HepG2 (cell line): ENCODE data around the gene VCAN. TPM values are rescaled to one million over a fixed set of nuclear protein-coding genes. Genes with fewer than 3 reads are reported as not detected.

Experiments used
- ADNP ChIP-seq: sonication (generic); formaldehyde crosslinking; IDR thresholded peaks from 2 replicates; pipeline ENCODE4 v1.4.0; 2020; ENCODE audit warnings: missing genetic modification reagents
- CREB1 ChIP-seq, 2 experiments: fragments of 450-650 bp in 1 of 2; IDR thresholded peaks; 2 replicates each; pipeline ENCODE4 v1.6.1; 2016 to 2017; ENCODE audit warnings: control low read depth in 1 of 2, mild to moderate bottlenecking in 1 of 2, missing compliant biosample characterization in 1 of 2, missing genetic modification characterization in 1 of 2
- FOSL2 ChIP-seq: sonication (generic); formaldehyde crosslinking; IDR thresholded peaks from 2 replicates; pipeline ENCODE4 v1.4.0; 2020; ENCODE audit warnings: missing genetic modification reagents
- FOXP1 ChIP-seq, 2 experiments: fragments of 450-650 bp in 1 of 2; IDR thresholded peaks; 2 replicates each; pipeline ENCODE4 v1.6.1; 2017 to 2018; ENCODE audit warnings: antibody characterized with exemption in 1 of 2
- NR2F2 ChIP-seq: IDR thresholded peaks from 2 replicates; pipeline ENCODE4 v1.6.1; 2012; ENCODE audit warnings: low read depth, inconsistent platforms, borderline replicate concordance
- PATZ1 ChIP-seq: sonication (generic); formaldehyde crosslinking; IDR thresholded peaks from 2 replicates; pipeline ENCODE4 v1.4.0; 2020; ENCODE audit warnings: missing genetic modification reagents
- RARA ChIP-seq: IDR thresholded peaks from 2 replicates; pipeline ENCODE4 v1.6.1; 2016; ENCODE audit warnings: missing genetic modification reagents, missing compliant biosample characterization
- RARG ChIP-seq: sonication (generic); formaldehyde crosslinking; IDR thresholded peaks from 2 replicates; pipeline ENCODE4 v1.4.0; 2020; ENCODE audit warnings: low read depth, mild to moderate bottlenecking, missing genetic modification reagents
- SOX5 ChIP-seq: IDR thresholded peaks from 2 replicates; pipeline ENCODE4 v1.6.1; 2016; ENCODE audit warnings: borderline replicate concordance
- TEAD3 ChIP-seq: optimal IDR thresholded peaks from 2 replicates; pipeline ENCODE3; 2016; ENCODE audit warnings: borderline replicate concordance
- ZNF232 ChIP-seq: sonication (generic); formaldehyde crosslinking; IDR thresholded peaks from 2 replicates; pipeline ENCODE4 v1.4.0; 2020; ENCODE audit warnings: missing genetic modification reagents, borderline replicate concordance
- ZNF609 ChIP-seq: sonication (generic); formaldehyde crosslinking; IDR thresholded peaks from 2 replicates; pipeline ENCODE4 v1.4.0; 2020; ENCODE audit warnings: mild to moderate bottlenecking, missing genetic modification reagents, borderline replicate concordance
- ZSCAN21 ChIP-seq: sonication (generic); formaldehyde crosslinking; IDR thresholded peaks from 2 replicates; pipeline ENCODE4 v1.8.0; 2022; ENCODE audit warnings: mild to moderate bottlenecking, missing genetic modification reagents, moderate library complexity, borderline replicate concordance
- polyA plus RNA-seq, 8 experiments: library from polyadenylated mRNA; depleted of rRNA in 3 of 8; stranded (reverse) in 7 of 8; unstranded in 1 of 8; fragments of >200 nt; fragmentation: Illumina TruSeq in 4 of 8; extraction: Trizol in 4 of 8; gene quantifications; 2 replicates each; pipeline versions ENCODE4 v1.2.1 to v1.2.3, GENCODE V29; 2011 to 2016; ENCODE audit warnings: low read depth in 4 of 8, missing spikeins in 1 of 8, mixed read lengths in 1 of 8; ENCODE audit not compliant: insufficient read depth in 1 of 8
- total RNA-seq, 5 experiments: library from RNA; depleted of rRNA; stranded (reverse); fragments of >200 nt; fragmentation: Illumina TruSeq; extraction: Trizol; gene quantifications; 2 replicates each; pipeline ENCODE4 v1.2.3, GENCODE V29; 2016; ENCODE audit warnings: low read depth in 1 of 5
- TF ChIP-seq, protein P1 (sequence below): sonication (generic); formaldehyde crosslinking; IDR thresholded peaks from 2 replicates; pipeline ENCODE4 v1.4.0; 2020; ENCODE audit warnings: missing genetic modification reagents, borderline replicate concordance
- TF ChIP-seq, protein P2 (sequence below): IDR thresholded peaks from 2 replicates; pipeline ENCODE4 v1.4.0; 2020; ENCODE audit warnings: mild to moderate bottlenecking, missing genetic modification reagents

VCAN gene
- total and polyA plus RNA-seq, 2 of the 13 experiments (the other 11 are each of a cell fraction or from before 2014, with no cell fraction given), result 1.2 to 3.5 TPM

DNA sequence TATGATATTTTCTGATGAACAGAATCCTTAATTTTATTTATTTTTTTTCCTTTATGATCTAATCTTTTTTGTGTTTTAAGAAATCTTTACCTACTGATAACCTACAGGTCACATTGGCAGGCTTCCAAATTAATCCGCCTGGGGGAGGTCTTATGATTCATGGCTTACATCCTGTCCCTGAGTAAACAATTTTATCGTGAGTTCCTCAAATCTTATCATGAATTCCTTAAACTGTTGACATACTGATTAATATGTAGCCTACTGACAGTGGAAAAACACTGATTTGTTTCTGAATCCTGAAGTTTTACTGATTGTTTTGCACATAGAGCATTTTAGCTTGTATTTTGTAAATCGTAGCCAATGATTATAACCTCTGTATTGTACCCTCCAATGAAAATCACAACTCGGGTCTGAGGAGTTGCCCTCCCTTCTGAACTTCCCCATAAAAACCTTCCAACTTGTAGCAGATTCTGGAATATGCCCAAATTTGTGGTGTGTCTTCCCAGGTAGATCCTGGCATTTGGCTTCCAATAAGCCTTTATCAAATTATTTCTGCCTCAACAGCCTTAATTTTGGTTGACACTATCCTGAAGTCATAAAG is 105.6 kb downstream of the VCAN start (continued):
- TF ChIP-seq RARG (CRISPR knock-in tag) (no peak), RARA (CRISPR knock-in tag) (peak; percentile 69), TEAD3 (peak; percentile 31), NR2F2 (peak; percentile 85), ZSCAN21 (CRISPR knock-in tag) (no peak), ZNF232 (no peak), FOXP1 (IDR thresholded peaks at IDR 0.05) (no peak), FOXP1 (CRISPR knock-in tag; IDR thresholded peaks at IDR 0.05) (peak; percentile 76), PATZ1 (CRISPR knock-in tag) (peak; percentile 99), FOSL2 (CRISPR knock-in tag) (peak; percentile 94), SOX5 (peak; percentile 72; the same call in 1 of the 2 replicates), ADNP (CRISPR knock-in tag) (no peak), ZNF609 (peak; percentile 85; the same call in 1 of the 2 replicates), CREB1 (IDR thresholded peaks at IDR 0.05) (no peak), CREB1 (CRISPR knock-in tag; IDR thresholded peaks at IDR 0.05) (peak; percentile 69)
- TF ChIP-seq, protein P1, sequence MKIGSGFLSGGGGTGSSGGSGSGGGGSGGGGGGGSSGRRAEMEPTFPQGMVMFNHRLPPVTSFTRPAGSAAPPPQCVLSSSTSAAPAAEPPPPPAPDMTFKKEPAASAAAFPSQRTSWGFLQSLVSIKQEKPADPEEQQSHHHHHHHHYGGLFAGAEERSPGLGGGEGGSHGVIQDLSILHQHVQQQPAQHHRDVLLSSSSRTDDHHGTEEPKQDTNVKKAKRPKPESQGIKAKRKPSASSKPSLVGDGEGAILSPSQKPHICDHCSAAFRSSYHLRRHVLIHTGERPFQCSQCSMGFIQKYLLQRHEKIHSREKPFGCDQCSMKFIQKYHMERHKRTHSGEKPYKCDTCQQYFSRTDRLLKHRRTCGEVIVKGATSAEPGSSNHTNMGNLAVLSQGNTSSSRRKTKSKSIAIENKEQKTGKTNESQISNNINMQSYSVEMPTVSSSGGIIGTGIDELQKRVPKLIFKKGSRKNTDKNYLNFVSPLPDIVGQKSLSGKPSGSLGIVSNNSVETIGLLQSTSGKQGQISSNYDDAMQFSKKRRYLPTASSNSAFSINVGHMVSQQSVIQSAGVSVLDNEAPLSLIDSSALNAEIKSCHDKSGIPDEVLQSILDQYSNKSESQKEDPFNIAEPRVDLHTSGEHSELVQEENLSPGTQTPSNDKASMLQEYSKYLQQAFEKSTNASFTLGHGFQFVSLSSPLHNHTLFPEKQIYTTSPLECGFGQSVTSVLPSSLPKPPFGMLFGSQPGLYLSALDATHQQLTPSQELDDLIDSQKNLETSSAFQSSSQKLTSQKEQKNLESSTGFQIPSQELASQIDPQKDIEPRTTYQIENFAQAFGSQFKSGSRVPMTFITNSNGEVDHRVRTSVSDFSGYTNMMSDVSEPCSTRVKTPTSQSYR (CRISPR knock-in tag), result peak; percentile 30; the same call in 1 of the 2 replicates
- TF ChIP-seq, protein P2, sequence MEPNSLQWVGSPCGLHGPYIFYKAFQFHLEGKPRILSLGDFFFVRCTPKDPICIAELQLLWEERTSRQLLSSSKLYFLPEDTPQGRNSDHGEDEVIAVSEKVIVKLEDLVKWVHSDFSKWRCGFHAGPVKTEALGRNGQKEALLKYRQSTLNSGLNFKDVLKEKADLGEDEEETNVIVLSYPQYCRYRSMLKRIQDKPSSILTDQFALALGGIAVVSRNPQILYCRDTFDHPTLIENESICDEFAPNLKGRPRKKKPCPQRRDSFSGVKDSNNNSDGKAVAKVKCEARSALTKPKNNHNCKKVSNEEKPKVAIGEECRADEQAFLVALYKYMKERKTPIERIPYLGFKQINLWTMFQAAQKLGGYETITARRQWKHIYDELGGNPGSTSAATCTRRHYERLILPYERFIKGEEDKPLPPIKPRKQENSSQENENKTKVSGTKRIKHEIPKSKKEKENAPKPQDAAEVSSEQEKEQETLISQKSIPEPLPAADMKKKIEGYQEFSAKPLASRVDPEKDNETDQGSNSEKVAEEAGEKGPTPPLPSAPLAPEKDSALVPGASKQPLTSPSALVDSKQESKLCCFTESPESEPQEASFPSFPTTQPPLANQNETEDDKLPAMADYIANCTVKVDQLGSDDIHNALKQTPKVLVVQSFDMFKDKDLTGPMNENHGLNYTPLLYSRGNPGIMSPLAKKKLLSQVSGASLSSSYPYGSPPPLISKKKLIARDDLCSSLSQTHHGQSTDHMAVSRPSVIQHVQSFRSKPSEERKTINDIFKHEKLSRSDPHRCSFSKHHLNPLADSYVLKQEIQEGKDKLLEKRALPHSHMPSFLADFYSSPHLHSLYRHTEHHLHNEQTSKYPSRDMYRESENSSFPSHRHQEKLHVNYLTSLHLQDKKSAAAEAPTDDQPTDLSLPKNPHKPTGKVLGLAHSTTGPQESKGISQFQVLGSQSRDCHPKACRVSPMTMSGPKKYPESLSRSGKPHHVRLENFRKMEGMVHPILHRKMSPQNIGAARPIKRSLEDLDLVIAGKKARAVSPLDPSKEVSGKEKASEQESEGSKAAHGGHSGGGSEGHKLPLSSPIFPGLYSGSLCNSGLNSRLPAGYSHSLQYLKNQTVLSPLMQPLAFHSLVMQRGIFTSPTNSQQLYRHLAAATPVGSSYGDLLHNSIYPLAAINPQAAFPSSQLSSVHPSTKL (CRISPR knock-in tag), result peak; percentile 92
